GM12878 (cell line): Measurements from ENCODE around the gene ZNHIT1. TPM values are rescaled to one million over a fixed set of nuclear protein-coding genes. Genes with fewer than 3 reads are reported as not detected.

Experiments used
- ATAC-seq: fragments of 200-7000 bp; cut with Tn5 transposase; 3 replicates; pipeline ENCODE4 v1.9.1; 2020; ENCODE audit warnings: mild to moderate bottlenecking, moderate library complexity
- BruUV-seq: library from RNA; stranded (reverse); fragments of 400-500 nt; replicated peaks from 2 replicates; lab custom pipeline; 2021; lab: Mats Ljungman, UMichigan
- CTCF ChIA-PET: fragments of 300-600 bp; sonication (Branson Sonifier 250); formaldehyde crosslinking; extraction: SDS; loops from one replicate; lab custom pipeline; 2021; ENCODE audit warnings: inconsistent platforms; lab: Yijun Ruan, JAX
- POLR2A ChIA-PET: fragments of 350-600 bp; formaldehyde crosslinking; extraction: SDS; loops from one replicate; lab custom pipeline; 2021; ENCODE audit warnings: inconsistent platforms; lab: Charles Lee
- RAD21 ChIA-PET: fragments of 300-600 bp; sonication (Branson Sonifier 250); formaldehyde crosslinking; loops from one replicate; lab custom pipeline; 2023; ENCODE audit warnings: antibody characterized with exemption; ENCODE audit not compliant: unreplicated experiment; lab: Charles Lee
- SMC1A ChIA-PET: fragments of 300-600 bp; sonication (Branson Sonifier 250); formaldehyde crosslinking; loops from one replicate; lab custom pipeline; 2023; ENCODE audit not compliant: unreplicated experiment, uncharacterized antibody; lab: Charles Lee
- DNase-seq: peaks from one replicate; pipeline ENCODE4 v3.0.0-alpha.2; 2011; ENCODE audit warnings: low read depth, low spot score
- FAIRE-seq: peaks from 3 replicates; lab custom pipeline; 2011; peaks lifted over from hg19 to GRCh38; lab: Jason Lieb, UNC
- H2AFZ ChIP-seq: 2 replicates; pipeline ENCODE4 v1.6.0; 2011; ENCODE audit warnings: low read depth, low read length, control low read depth; ENCODE audit not compliant: control insufficient read depth
- H3K27ac ChIP-seq: 2 replicates; pipeline ENCODE4 v1.5.1; 2011; ENCODE audit warnings: control low read depth; ENCODE audit not compliant: control insufficient read depth, insufficient read depth
- H3K27me3 ChIP-seq, 2 experiments: replicated peaks in 1 of 2; 2 replicates each; pipeline versions ENCODE4 v1.6.0 to v1.6.1; 2011; ENCODE audit warnings: low read length in 1 of 2; ENCODE audit not compliant: control insufficient read depth in 2 of 2, insufficient read depth in 2 of 2
- H3K36me3 ChIP-seq, 2 experiments: 2 replicates each; pipeline ENCODE4 v1.5.1; 2011; ENCODE audit warnings: low read length in 1 of 2; ENCODE audit not compliant: control insufficient read depth in 2 of 2, insufficient read depth in 2 of 2
- H3K4me1 ChIP-seq: 2 replicates; pipeline ENCODE4 v1.6.1; 2011; ENCODE audit warnings: mild to moderate bottlenecking, low read length, moderate library complexity, mixed read lengths; ENCODE audit not compliant: control insufficient read depth, insufficient read depth
- H3K4me2 ChIP-seq: 2 replicates; pipeline ENCODE4 v1.6.0; 2011; ENCODE audit warnings: control low read depth; ENCODE audit not compliant: control insufficient read depth, insufficient read depth
- H3K4me3 ChIP-seq: fragments of 200-600 bp; sonication (generic); 2 replicates; pipeline ENCODE4 v1.5.1; 2016
- H3K79me2 ChIP-seq: 2 replicates; pipeline ENCODE4 v1.6.0; 2011; ENCODE audit warnings: low read length; ENCODE audit not compliant: control insufficient read depth, insufficient read depth
- H3K9ac ChIP-seq: 2 replicates; pipeline ENCODE4 v1.8.0; 2011; ENCODE audit warnings: low read length, control low read depth, mixed read lengths; ENCODE audit not compliant: control insufficient read depth, insufficient read depth
- H3K9me3 ChIP-seq: replicated peaks from 3 replicates; pipeline ENCODE4 v1.5.1; 2011; ENCODE audit warnings: mild to moderate bottlenecking, low read length; ENCODE audit not compliant: control insufficient read depth, insufficient read depth
- H4K20me1 ChIP-seq: 2 replicates; pipeline ENCODE4 v1.6.0; 2011; ENCODE audit not compliant: control insufficient read depth, insufficient read depth
- BACH1 ChIP-seq: fragments of 450-650 bp; IDR thresholded peaks from 2 replicates; pipeline ENCODE4 v1.6.1; 2017; ENCODE audit warnings: mild to moderate bottlenecking, borderline replicate concordance
- EED ChIP-seq: sonication (generic); IDR thresholded peaks from 2 replicates; pipeline ENCODE4 v1.6.1; 2016; ENCODE audit warnings: antibody characterized with exemption, low read depth
- IKZF1 ChIP-seq: fragments of 450-650 bp; conservative IDR thresholded peaks from 2 replicates; pipeline ENCODE4 v1.6.1; 2017; ENCODE audit warnings: antibody characterized with exemption, mild to moderate bottlenecking
- MYC ChIP-seq: IDR thresholded peaks from 2 replicates; pipeline ENCODE4 v1.6.1; 2011; ENCODE audit warnings: mild to moderate bottlenecking, low read length, moderate library complexity, inconsistent platforms; ENCODE audit not compliant: insufficient read depth, insufficient replicate concordance, insufficient read length, severe bottlenecking
- RAD21 ChIP-seq: IDR thresholded peaks from 2 replicates; pipeline ENCODE4 v1.6.1; 2011; ENCODE audit warnings: mild to moderate bottlenecking, low read depth, low read length, moderate library complexity; ENCODE audit not compliant: insufficient read depth
- ZNF207 ChIP-seq: fragments of 450-650 bp; IDR thresholded peaks from 2 replicates; pipeline ENCODE4 v1.6.1; 2014; ENCODE audit warnings: antibody characterized with exemption, mild to moderate bottlenecking, borderline replicate concordance
- ZNF384 ChIP-seq: IDR thresholded peaks from 2 replicates; pipeline ENCODE4 v1.6.1; 2012; ENCODE audit warnings: low read depth, mild to moderate bottlenecking, low read length, improper control_type of control experiment, borderline replicate concordance
- ZNF622 ChIP-seq: fragments of 450-650 bp; IDR thresholded peaks from 2 replicates; pipeline ENCODE4 v1.6.1; 2017; ENCODE audit warnings: mild to moderate bottlenecking, inconsistent platforms
- WGBS: methylation state at CpG from one replicate; pipeline ENCODE4 v1.1.6; 2016; ENCODE audit warnings: low lambda C conversion rate; ENCODE audit not compliant: insufficient replicate concordance, insufficient coverage; ENCODE audit errors: missing lambda C conversion rate; 5-methylcytosine and 5-hydroxymethylcytosine counted together
- in situ Hi-C: fragments of 300-500 bp; cut with MboI; formaldehyde crosslinking; loops from 9 replicates; pipeline ENCODE4 v1.14.3; 2018; ENCODE audit warnings: mixed read lengths
- intact Hi-C: fragments of 100-400 bp; cut with micrococcal nuclease; formaldehyde crosslinking; loops from one replicate; pipeline ENCODE4 v1.14.2; 2022; ENCODE audit not compliant: unreplicated experiment
- polyA plus RNA-seq, 11 experiments: library from polyadenylated mRNA; depleted of rRNA in 4 of 11; unstranded in 6 of 11; stranded (reverse) in 5 of 11; fragments of >200 nt; fragmentation: Nextera tagmentation in 4 of 11; fragmentation: Illumina TruSeq in 1 of 11; extraction: Ambion mirVana in 4 of 11; extraction: Trizol in 1 of 11; gene quantifications; 1 replicate in 1 of 11; 2 replicates in 10 of 11; pipeline versions ENCODE4 v1.2.1 to v1.2.3, GENCODE V29; 2011 to 2016; ENCODE audit warnings: inconsistent platforms in 2 of 11, missing spikeins in 2 of 11, low read depth in 1 of 11
- total RNA-seq, 4 experiments: library from RNA; depleted of rRNA in 3 of 4; stranded (reverse); fragments of >200 nt in 3 of 4; fragmentation: Illumina TruSeq in 1 of 4; extraction: Trizol in 1 of 4; gene quantifications; 2 replicates each; pipeline versions ENCODE4 v1.2.1 to v1.2.3, GENCODE V29; 2013 to 2021
- TF ChIP-seq, protein P1 (sequence below): fragments of 450-650 bp; IDR thresholded peaks from 2 replicates; pipeline ENCODE4 v1.6.1; 2017; ENCODE audit warnings: mild to moderate bottlenecking
- TF ChIP-seq, protein P2 (sequence below): fragments of 450-650 bp; IDR thresholded peaks from 2 replicates; pipeline ENCODE4 v1.6.1; 2016; ENCODE audit warnings: mild to moderate bottlenecking, moderate library complexity, borderline replicate concordance
- TF ChIP-seq, protein P3 (sequence below): fragments of 450-650 bp; formaldehyde crosslinking; IDR thresholded peaks from 2 replicates; pipeline ENCODE4 v1.5.0; 2022; ENCODE audit warnings: mild to moderate bottlenecking, missing genetic modification characterization

Gene ZNHIT1
- total and polyA plus RNA-seq, 10 of the 15 experiments (the other 5 are each of a cell fraction or from before 2014, with no cell fraction given): 3.8 to 79.2 (median 44.5) TPM

DNA sequence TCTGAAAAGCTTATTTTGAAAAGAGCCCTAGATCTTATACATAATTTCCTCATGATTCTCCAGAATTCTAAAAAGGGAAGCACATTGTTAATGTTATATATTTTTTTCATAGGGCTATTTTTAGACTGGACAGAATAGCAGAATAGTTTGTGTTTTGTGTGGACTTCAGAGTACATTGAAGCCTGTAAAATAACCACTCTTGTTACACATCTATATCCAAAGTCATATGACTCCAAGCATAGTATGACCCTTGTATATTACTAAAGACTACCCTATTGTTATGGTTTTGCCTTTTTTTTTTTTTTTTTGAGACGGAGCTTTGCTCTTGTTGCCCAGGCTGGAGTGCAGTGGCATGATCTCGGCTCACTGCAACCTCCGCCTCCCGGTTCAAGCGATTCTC lies 53.1 kb downstream of the ZNHIT1 start:
- intact Hi-C loops (no loop called here), in situ Hi-C loops (no loop called here)
- TF ChIP-seq ZNF207: no peak
- no peak for TF ChIP-seq ZNF622
- TF ChIP-seq, protein P1, sequence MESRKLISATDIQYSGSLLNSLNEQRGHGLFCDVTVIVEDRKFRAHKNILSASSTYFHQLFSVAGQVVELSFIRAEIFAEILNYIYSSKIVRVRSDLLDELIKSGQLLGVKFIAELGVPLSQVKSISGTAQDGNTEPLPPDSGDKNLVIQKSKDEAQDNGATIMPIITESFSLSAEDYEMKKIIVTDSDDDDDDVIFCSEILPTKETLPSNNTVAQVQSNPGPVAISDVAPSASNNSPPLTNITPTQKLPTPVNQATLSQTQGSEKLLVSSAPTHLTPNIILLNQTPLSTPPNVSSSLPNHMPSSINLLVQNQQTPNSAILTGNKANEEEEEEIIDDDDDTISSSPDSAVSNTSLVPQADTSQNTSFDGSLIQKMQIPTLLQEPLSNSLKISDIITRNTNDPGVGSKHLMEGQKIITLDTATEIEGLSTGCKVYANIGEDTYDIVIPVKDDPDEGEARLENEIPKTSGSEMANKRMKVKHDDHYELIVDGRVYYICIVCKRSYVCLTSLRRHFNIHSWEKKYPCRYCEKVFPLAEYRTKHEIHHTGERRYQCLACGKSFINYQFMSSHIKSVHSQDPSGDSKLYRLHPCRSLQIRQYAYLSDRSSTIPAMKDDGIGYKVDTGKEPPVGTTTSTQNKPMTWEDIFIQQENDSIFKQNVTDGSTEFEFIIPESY: no peak
- TF ChIP-seq MYC: no peak
- TF ChIP-seq, protein P2, sequence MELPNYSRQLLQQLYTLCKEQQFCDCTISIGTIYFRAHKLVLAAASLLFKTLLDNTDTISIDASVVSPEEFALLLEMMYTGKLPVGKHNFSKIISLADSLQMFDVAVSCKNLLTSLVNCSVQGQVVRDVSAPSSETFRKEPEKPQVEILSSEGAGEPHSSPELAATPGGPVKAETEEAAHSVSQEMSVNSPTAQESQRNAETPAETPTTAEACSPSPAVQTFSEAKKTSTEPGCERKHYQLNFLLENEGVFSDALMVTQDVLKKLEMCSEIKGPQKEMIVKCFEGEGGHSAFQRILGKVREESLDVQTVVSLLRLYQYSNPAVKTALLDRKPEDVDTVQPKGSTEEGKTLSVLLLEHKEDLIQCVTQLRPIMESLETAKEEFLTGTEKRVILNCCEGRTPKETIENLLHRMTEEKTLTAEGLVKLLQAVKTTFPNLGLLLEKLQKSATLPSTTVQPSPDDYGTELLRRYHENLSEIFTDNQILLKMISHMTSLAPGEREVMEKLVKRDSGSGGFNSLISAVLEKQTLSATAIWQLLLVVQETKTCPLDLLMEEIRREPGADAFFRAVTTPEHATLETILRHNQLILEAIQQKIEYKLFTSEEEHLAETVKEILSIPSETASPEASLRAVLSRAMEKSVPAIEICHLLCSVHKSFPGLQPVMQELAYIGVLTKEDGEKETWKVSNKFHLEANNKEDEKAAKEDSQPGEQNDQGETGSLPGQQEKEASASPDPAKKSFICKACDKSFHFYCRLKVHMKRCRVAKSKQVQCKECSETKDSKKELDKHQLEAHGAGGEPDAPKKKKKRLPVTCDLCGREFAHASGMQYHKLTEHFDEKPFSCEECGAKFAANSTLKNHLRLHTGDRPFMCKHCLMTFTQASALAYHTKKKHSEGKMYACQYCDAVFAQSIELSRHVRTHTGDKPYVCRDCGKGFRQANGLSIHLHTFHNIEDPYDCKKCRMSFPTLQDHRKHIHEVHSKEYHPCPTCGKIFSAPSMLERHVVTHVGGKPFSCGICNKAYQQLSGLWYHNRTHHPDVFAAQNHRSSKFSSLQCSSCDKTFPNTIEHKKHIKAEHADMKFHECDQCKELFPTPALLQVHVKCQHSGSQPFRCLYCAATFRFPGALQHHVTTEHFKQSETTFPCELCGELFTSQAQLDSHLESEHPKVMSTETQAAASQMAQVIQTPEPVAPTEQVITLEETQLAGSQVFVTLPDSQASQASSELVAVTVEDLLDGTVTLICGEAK: no peak
- no peak for TF ChIP-seq ZNF384
- TF ChIP-seq EED: no peak
- TF ChIP-seq RAD21: no peak
- no peak for TF ChIP-seq BACH1
- no peak for TF ChIP-seq IKZF1
- TF ChIP-seq, protein P3, sequence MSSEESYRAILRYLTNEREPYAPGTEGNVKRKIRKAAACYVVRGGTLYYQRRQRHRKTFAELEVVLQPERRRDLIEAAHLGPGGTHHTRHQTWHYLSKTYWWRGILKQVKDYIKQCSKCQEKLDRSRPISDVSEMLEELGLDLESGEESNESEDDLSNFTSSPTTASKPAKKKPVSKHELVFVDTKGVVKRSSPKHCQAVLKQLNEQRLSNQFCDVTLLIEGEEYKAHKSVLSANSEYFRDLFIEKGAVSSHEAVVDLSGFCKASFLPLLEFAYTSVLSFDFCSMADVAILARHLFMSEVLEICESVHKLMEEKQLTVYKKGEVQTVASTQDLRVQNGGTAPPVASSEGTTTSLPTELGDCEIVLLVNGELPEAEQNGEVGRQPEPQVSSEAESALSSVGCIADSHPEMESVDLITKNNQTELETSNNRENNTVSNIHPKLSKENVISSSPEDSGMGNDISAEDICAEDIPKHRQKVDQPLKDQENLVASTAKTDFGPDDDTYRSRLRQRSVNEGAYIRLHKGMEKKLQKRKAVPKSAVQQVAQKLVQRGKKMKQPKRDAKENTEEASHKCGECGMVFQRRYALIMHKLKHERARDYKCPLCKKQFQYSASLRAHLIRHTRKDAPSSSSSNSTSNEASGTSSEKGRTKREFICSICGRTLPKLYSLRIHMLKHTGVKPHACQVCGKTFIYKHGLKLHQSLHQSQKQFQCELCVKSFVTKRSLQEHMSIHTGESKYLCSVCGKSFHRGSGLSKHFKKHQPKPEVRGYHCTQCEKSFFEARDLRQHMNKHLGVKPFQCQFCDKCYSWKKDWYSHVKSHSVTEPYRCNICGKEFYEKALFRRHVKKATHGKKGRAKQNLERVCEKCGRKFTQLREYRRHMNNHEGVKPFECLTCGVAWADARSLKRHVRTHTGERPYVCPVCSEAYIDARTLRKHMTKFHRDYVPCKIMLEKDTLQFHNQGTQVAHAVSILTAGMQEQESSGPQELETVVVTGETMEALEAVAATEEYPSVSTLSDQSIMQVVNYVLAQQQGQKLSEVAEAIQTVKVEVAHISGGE (CRISPR knock-in tag): no peak
- no peak for FAIRE-seq
- CTCF ChIA-PET: interaction anchor here (1.0 kb wide), 1 partner anchor 79 kb away, joined by 6 read pairs; no protein-coding TSS in a partner anchor
- no peak for ATAC-seq
- Histone ChIP-seq H3K9ac (no peak overlapping the region), H3K4me2 (no peak overlapping the region), H3K9me3 (no peaks in the 10 kb centered on the region), H2AFZ (no peak overlapping the region), H4K20me1 (no peaks in the 10 kb centered on the region), H3K79me2 (no peaks in the 10 kb centered on the region), H3K4me3 (no peak overlapping the region), H3K27me3 (no peaks in the 10 kb centered on the region), H3K4me1 (no peaks in the 10 kb centered on the region), H3K27ac (no peak overlapping the region), H3K36me3 (no peaks in the 10 kb centered on the region)
- WGBS: 66% methylated on average over 4 of the region's 5 CpGs
- no TSS peak for BruUV-seq
- RAD21 ChIA-PET: no interaction called here
- DNase-seq: no peak
- POLR2A ChIA-PET: no interaction called here
- SMC1A ChIA-PET: no interaction called here
